Regular cardiac myocyte (primary cell): Measurements from ENCODE around the gene KRT84. TPM values are rescaled to one million over a fixed set of nuclear protein-coding genes. Genes with fewer than 3 reads are reported as not detected.

ENCODE experiments used
- total RNA-seq: library from RNA; depleted of rRNA; stranded (reverse); fragments of >200 nt; gene quantifications from 2 replicates; pipeline ENCODE4 v1.2.3, GENCODE V29; 2014

KRT84 gene, protein sequence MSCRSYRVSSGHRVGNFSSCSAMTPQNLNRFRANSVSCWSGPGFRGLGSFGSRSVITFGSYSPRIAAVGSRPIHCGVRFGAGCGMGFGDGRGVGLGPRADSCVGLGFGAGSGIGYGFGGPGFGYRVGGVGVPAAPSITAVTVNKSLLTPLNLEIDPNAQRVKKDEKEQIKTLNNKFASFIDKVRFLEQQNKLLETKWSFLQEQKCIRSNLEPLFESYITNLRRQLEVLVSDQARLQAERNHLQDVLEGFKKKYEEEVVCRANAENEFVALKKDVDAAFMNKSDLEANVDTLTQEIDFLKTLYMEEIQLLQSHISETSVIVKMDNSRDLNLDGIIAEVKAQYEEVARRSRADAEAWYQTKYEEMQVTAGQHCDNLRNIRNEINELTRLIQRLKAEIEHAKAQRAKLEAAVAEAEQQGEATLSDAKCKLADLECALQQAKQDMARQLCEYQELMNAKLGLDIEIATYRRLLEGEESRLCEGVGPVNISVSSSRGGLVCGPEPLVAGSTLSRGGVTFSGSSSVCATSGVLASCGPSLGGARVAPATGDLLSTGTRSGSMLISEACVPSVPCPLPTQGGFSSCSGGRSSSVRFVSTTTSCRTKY
- not detected in 2 replicates for total RNA-seq

DNA sequence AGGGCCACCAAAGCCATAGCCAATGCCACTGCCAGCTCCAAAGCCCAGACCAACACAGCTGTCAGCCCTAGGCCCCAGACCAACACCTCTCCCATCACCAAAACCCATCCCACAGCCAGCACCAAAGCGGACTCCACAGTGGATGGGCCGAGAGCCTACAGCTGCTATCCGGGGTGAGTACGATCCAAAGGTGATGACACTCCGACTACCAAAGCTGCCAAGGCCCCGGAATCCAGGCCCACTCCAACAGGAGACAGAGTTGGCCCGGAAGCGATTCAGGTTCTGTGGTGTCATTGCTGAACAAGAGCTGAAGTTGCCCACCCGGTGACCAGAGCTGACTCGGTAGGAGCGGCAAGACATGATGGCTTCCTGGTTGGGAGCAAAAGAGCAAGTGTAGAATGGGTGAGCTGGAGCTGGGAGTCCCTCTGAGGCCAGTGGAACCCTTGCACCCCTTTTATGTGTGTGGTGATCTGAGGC, at the start of gene KRT84:
Gene KRT84 (minus strand): TSS at position 427 of the 477 bp plus-strand sequence. CDS start 67 bp downstream, at position 360.

DNA sequence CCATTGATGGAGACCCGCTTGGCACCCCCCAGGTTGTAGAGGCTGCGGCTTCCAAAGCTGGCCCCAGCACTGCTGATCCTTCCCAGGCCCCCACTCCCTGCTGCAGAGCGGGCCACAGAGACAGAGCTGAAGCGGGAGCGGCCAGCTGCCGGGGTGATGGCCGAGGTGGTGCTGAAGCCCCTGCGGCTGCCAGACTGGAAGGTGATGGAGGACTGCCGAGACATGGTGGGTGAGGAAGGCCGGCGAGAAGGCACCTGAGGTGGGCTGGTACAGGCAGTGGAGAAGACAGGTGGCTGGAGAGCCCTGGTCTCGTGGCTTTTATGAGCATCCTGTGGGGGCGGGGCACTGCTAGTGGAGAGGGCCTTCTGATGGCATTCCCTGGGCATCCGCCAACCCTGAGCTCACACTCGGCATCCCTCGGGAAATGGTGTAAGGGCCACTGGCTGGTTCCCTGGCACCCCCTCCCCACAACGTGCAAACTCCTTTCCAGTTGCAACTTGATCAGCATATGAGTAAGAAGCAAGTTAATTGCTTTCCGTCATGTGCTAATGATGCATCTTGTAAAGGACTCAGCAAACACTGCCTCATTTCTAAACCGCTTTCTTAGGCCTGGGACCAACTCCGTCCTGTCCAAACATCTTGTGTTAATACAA, 48.8 kb upstream of the KRT84 start, which contains the start of gene KRT75:
Gene KRT75 (minus strand): TSS at position 291 of the 653 bp plus-strand sequence. CDS start 67 bp downstream, at position 224.

DNA sequence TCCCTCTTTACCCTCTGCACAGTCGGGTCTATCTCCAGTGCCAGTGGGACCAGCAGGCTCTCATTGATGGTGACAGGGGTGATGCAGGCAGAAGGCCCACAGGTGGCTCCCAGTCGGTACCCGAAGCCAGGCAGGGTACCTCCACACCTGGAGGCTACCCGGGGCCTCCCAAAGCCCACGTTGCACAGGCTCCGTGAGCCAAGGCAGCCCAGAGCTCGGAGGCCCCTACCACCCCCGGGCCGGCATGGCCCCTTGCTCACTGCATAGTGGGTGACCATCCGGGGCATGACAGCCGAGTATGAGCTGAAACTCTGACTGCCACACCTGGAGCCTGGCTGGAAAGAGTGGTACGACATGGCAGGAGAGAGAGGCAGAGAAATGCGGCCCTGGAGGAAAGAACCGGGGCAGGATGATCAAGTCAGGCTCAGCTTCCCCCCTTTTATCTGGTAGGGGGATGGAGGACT, 20.5 kb upstream of the KRT84 start, which contains the start of gene KRT82:
Gene KRT82 (minus strand): TSS at position 414 of the 464 bp plus-strand sequence. CDS start 58 bp downstream, at position 356.

DNA sequence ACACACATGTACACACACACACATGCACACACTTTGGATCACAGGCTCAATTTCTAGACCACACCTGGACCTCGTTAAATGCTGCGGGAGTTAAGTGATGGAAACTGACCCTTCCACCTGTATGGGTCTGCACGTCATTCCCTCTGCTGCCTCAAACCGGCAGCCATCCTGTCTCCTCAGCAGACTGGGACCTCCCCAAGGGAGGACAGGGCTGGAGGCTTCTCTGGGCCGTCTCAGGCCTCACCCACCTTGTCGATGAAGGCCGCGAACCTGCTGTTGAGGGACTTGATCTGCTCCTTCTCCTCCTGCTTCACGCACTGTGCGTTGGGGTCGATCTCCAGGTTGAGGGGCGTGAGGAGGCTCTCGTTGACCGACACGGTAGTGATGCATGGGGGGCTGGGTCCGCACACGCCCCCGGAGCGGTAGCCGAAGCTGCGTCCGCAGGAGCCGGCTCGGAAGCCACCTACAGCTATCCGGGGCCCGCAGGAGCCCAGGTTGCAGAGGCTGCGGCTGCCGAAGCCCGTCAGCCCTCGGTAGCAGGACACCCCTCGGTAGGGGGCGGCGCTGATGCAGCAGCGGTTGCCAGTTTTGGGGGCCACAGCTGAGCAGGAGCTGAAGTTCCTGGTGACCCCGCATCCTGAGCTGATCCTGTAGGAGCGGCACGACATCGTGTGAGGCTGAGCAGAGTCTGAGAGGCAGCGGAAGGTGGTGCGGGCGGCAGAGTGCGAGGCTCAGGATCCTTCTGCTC, 18.5 kb downstream of the KRT84 start, which contains the start of gene KRT85:
Gene KRT85 (minus strand): TSS at position 744 of the 748 bp plus-strand sequence. CDS start 76 bp downstream, at position 668.

Other genes starting within 250 kb of the KRT84 start
- 0.38 and 1.1 TPM in 2 replicates for gene KRT80, start 193.6 kb downstream of the KRT84 start, total RNA-seq
- 18.6 and 80.3 TPM in 2 replicates for gene KRT7, start 152.4 kb downstream of the KRT84 start, total RNA-seq
- 0.19 and 0.85 TPM in 2 replicates for gene KRT86, start 111.0 kb downstream of the KRT84 start, total RNA-seq
- gene KRT81, start 94.1 kb downstream of the KRT84 start, total RNA-seq = under 0.01 and 0.96 TPM in 2 replicates
- under 0.01 TPM in 1 of 2 replicates, not detected in the other for gene KRT83, start 64.3 kb downstream of the KRT84 start, total RNA-seq
- not detected in 2 replicates for gene KRT85, start 18.2 kb downstream of the KRT84 start, total RNA-seq
- not detected in 2 replicates for gene KRT82, start 20.7 kb upstream of the KRT84 start, total RNA-seq
- not detected in 2 replicates for gene KRT75, start 48.7 kb upstream of the KRT84 start, total RNA-seq
- gene KRT6B, start 66.5 kb upstream of the KRT84 start, total RNA-seq = not detected in 2 replicates
- not detected in 2 replicates for gene KRT6C, start 88.2 kb upstream of the KRT84 start, total RNA-seq
- gene KRT6A, start 107.6 kb upstream of the KRT84 start, total RNA-seq = 0.96 and 1.4 TPM in 2 replicates
- gene KRT5, start 134.7 kb upstream of the KRT84 start, total RNA-seq = 1.4 and 2.3 TPM in 2 replicates
- not detected in 2 replicates for gene KRT71, start 167.5 kb upstream of the KRT84 start, total RNA-seq
- gene KRT74, start 188.2 kb upstream of the KRT84 start, total RNA-seq = not detected in 2 replicates
- gene KRT72, start 215.8 kb upstream of the KRT84 start, total RNA-seq = not detected in 2 replicates
- gene KRT73, start 232.9 kb upstream of the KRT84 start, total RNA-seq = not detected in 2 replicates